Measurements from ENCODE around the gene HRCT1. TPM values are rescaled to one million over a fixed set of nuclear protein-coding genes. Genes with fewer than 3 reads are reported as not detected.

Gene HRCT1
- total RNA-seq, 2 donors from 2014 or later = not detected

- H3K9me3 Mint-ChIP-seq = peaks cover 9% of the 10 kb centered on the region
- H3K27me3 Mint-ChIP-seq (ENCODE audit: insufficient read depth) = peaks cover 43% of the 10 kb centered on the region
- no peak overlapping the region for H3K27ac ChIP-seq (ENCODE audit: low read depth, low read length)
- no peak overlapping the region for H3K4me3 ChIP-seq (ENCODE audit: low read length)
- peaks cover 5% of the 10 kb centered on the region for H3K9me3 ChIP-seq (ENCODE audit: control insufficient read depth, low read length)
- no peaks in the 10 kb centered on the region for H3K36me3 Mint-ChIP-seq (ENCODE audit: low read depth)
- H3K4me3 Mint-ChIP-seq = no peak overlapping the region
- H3K4me1 Mint-ChIP-seq = peaks cover 7% of the 10 kb centered on the region
- WGBS, 2 experiments (ENCODE audit: insufficient coverage in 1 of 2, insufficient read length in 1 of 2) = 93% methylated on average over 2 of the region's 2 CpGs; no CpG with 5 or more reads in 1 of the 2 experiments
- no peak for DNase-seq
- H3K36me3 ChIP-seq (ENCODE audit: control insufficient read depth, insufficient read depth, low read length) = no peaks in the 10 kb centered on the region
- H3K4me1 ChIP-seq (ENCODE audit: control insufficient read depth, insufficient read depth, low read length) = no peaks in the 10 kb centered on the region
- no peak overlapping the region for H3K9ac ChIP-seq (ENCODE audit: extremely low read depth, low read length, poor library complexity, severe bottlenecking)
- TF ChIP-seq CTCF (conservative IDR thresholded peaks at IDR 0.05) = no peak
- no peak overlapping the region for H3K27ac Mint-ChIP-seq
- peaks cover 24% of the 10 kb centered on the region for H3K27me3 ChIP-seq (ENCODE audit: control insufficient read depth, insufficient read depth, low read length, poor library complexity, severe bottlenecking)
These were observed 42.4 kb downstream of the HRCT1 start for GRCh38 chr9:35948451-35948850.

DNA sequence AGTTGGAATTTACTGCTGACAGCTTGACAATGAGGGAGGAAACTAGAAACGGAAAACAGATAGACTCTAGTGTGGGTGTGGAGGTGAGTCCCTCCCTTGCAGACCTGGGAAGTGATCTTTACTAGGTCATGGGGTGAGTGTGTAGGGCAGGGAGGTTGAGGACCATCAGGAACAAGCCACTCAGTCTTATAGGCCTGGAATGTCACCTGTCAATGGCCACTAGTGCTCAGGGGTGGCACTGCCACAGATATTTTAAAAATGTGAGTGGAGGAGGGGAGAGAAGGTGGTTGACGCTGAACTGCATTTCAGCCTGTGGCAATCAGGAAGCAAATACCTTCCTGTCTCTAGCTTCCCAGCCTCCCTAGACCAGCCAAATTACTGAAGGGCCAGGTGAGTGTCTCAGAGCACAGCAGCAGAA is 42.9 kb downstream of the HRCT1 start:
- H3K27me3 Mint-ChIP-seq (ENCODE audit: insufficient read depth) = peaks cover 43% of the 10 kb centered on the region
- peaks cover 5% of the 10 kb centered on the region for H3K9me3 ChIP-seq (ENCODE audit: control insufficient read depth, low read length)
- no peak for TF ChIP-seq CTCF (conservative IDR thresholded peaks at IDR 0.05)
- 77 to 80% methylated on average over 1 to 2 of the region's 2 CpGs for WGBS, 2 experiments (ENCODE audit: insufficient coverage in 1 of 2, insufficient read length in 1 of 2)
- DNase-seq = peak; percentile 62
- H3K36me3 ChIP-seq (ENCODE audit: control insufficient read depth, insufficient read depth, low read length) = no peaks in the 10 kb centered on the region
- no peaks in the 10 kb centered on the region for H3K4me1 ChIP-seq (ENCODE audit: control insufficient read depth, insufficient read depth, low read length)
- H3K9me3 Mint-ChIP-seq = peaks cover 9% of the 10 kb centered on the region
- H3K27ac ChIP-seq (ENCODE audit: low read depth, low read length) = no peak overlapping the region
- H3K27me3 ChIP-seq (ENCODE audit: control insufficient read depth, insufficient read depth, low read length, poor library complexity, severe bottlenecking) = peaks cover 24% of the 10 kb centered on the region
- peaks cover 7% of the 10 kb centered on the region for H3K4me1 Mint-ChIP-seq
- H3K4me3 Mint-ChIP-seq = no peak overlapping the region
- no peaks in the 10 kb centered on the region for H3K36me3 Mint-ChIP-seq (ENCODE audit: low read depth)
- no peak overlapping the region for H3K4me3 ChIP-seq (ENCODE audit: low read length)
- H3K9ac ChIP-seq (ENCODE audit: extremely low read depth, low read length, poor library complexity, severe bottlenecking) = no peak overlapping the region
- no peak overlapping the region for H3K27ac Mint-ChIP-seq

DNA sequence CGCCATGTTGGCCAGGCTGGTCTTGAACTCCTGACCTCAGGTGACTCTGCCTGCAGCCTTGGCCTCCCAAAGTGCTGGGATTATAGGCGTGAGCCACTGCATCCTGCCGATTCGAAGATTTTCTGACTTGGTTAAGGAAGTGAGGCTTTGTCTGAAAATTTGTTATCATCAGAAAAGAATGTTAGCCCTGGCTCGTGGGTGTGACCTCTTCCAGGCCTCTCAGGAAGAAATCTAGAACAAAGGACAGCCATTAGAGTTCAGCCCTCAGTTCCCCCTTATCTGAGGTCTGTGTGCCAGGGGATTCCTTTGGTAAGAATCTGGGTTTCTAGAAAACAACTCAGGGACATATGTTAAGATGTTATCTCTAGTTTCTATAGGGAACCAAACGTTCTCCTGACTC is 45.7 kb downstream of the HRCT1 start:
- no peak for DNase-seq
- 80 to 81% methylated on average over 6 of the region's 6 CpGs for WGBS, 2 experiments (ENCODE audit: insufficient coverage in 1 of 2, insufficient read length in 1 of 2)
- H3K27ac Mint-ChIP-seq = no peak overlapping the region
- Histone ChIP-seq H3K9me3 (ENCODE audit: control insufficient read depth, low read length) (no peaks in the 10 kb centered on the region), H3K27me3 (ENCODE audit: control insufficient read depth, insufficient read depth, low read length, poor library complexity, severe bottlenecking) (peaks cover 22% of the 10 kb centered on the region), H3K4me3 (ENCODE audit: low read length) (no peak overlapping the region), H3K36me3 (ENCODE audit: control insufficient read depth, insufficient read depth, low read length) (no peaks in the 10 kb centered on the region), H3K9ac (ENCODE audit: extremely low read depth, low read length, poor library complexity, severe bottlenecking) (no peak overlapping the region), H3K4me1 (ENCODE audit: control insufficient read depth, insufficient read depth, low read length) (no peaks in the 10 kb centered on the region), H3K27ac (ENCODE audit: low read depth, low read length) (no peak overlapping the region)
- H3K4me1 Mint-ChIP-seq = peaks cover 6% of the 10 kb centered on the region
- no peaks in the 10 kb centered on the region for H3K9me3 Mint-ChIP-seq
- H3K36me3 Mint-ChIP-seq (ENCODE audit: low read depth) = no peaks in the 10 kb centered on the region
- H3K4me3 Mint-ChIP-seq = no peak overlapping the region
- no peak for TF ChIP-seq CTCF (conservative IDR thresholded peaks at IDR 0.05)
- peaks cover 35% of the 10 kb centered on the region for H3K27me3 Mint-ChIP-seq (ENCODE audit: insufficient read depth)
